Endothelial cell of umbilical vein (primary cell): ENCODE measurements around the gene KIF5C. TPM values are rescaled to one million over a fixed set of nuclear protein-coding genes. Genes with fewer than 3 reads are reported as not detected.

ENCODE experiments used
- BruUV-seq: library from RNA; stranded (reverse); fragments of 400-500 nt; replicated peaks from 2 replicates; lab custom pipeline; 2021; lab: Mats Ljungman, UMichigan
- CTCF ChIA-PET: fragments of 300-600, 350-600 bp; sonication (Branson Sonifier 250); formaldehyde crosslinking; loops from one replicate; lab custom pipeline; 2021; ENCODE audit warnings: antibody characterized with exemption, inconsistent platforms; lab: Charles Lee
- POLR2A ChIA-PET: fragments of 300-600, 350-600 bp; sonication (Branson Sonifier 250); formaldehyde crosslinking; loops from one replicate; lab custom pipeline; 2021; ENCODE audit warnings: antibody characterized with exemption, inconsistent platforms; lab: Charles Lee
- DNase-seq: peaks from one replicate; pipeline ENCODE4 v3.0.0-alpha.2; 2011; ENCODE audit warnings: low read depth, low spot score
- FAIRE-seq: peaks from 2 replicates; lab custom pipeline; 2011; peaks lifted over from hg19 to GRCh38; lab: Jason Lieb, UNC
- H2AFZ ChIP-seq: 2 replicates; pipeline ENCODE4 v1.6.0; 2012; ENCODE audit warnings: low read depth, low read length, control low read depth, inconsistent platforms
- H3K27ac ChIP-seq: 2 replicates; pipeline ENCODE4 v1.5.1; 2011; ENCODE audit warnings: low read depth, mild to moderate bottlenecking, control low read depth, low read length, moderate library complexity; ENCODE audit not compliant: insufficient read depth
- H3K27me3 ChIP-seq, 2 experiments: 2 replicates each; pipeline versions ENCODE4 v1.6.0 to v1.6.1; 2011; ENCODE audit warnings: low read length in 2 of 2, mixed read lengths in 1 of 2; ENCODE audit not compliant: control insufficient read depth in 2 of 2, insufficient read depth in 2 of 2
- H3K36me3 ChIP-seq, 2 experiments: 2 replicates in 1 of 2; 3 replicates in 1 of 2; pipeline ENCODE4 v1.5.1; 2011; ENCODE audit warnings: low read length in 2 of 2, mild to moderate bottlenecking in 1 of 2, moderate library complexity in 1 of 2; ENCODE audit not compliant: control insufficient read depth in 2 of 2, insufficient read depth in 2 of 2; ENCODE audit errors: extremely low read depth in 1 of 2
- H3K4me1 ChIP-seq: 3 replicates; pipeline ENCODE4 v1.5.1; 2011; ENCODE audit warnings: mild to moderate bottlenecking, low read length; ENCODE audit not compliant: control insufficient read depth, insufficient read depth; ENCODE audit errors: extremely low read depth
- H3K4me2 ChIP-seq: 2 replicates; pipeline ENCODE4 v1.6.1; 2011; ENCODE audit warnings: low read length, control low read depth, mixed read lengths; ENCODE audit not compliant: insufficient read depth
- H3K4me3 ChIP-seq, 3 experiments: fragments of 200-600 bp in 1 of 3; sonication (generic), shearing (Covaris generic) in 1 of 3; replicated peaks in 1 of 3; 2 replicates each; pipeline ENCODE4 v1.5.1; 2011 to 2016; ENCODE audit warnings: control low read depth in 3 of 3, low read length in 3 of 3, mild to moderate bottlenecking in 2 of 3, inconsistent platforms in 1 of 3, low read depth in 1 of 3, moderate library complexity in 1 of 3; ENCODE audit not compliant: insufficient read depth in 1 of 3
- H3K79me2 ChIP-seq: 2 replicates; pipeline ENCODE4 v1.6.0; 2012; ENCODE audit warnings: low read length, inconsistent platforms; ENCODE audit not compliant: control insufficient read depth, insufficient read depth
- H3K9ac ChIP-seq: replicated peaks from 2 replicates; pipeline ENCODE3; 2011; ENCODE audit warnings: low read length, control low read depth; ENCODE audit not compliant: insufficient read depth; ENCODE audit errors: extremely low read depth
- H3K9me1 ChIP-seq: replicated peaks from 3 replicates; pipeline ENCODE4 v1.6.0; 2011; ENCODE audit warnings: mild to moderate bottlenecking, low read length; ENCODE audit not compliant: control insufficient read depth, insufficient read depth; ENCODE audit errors: extremely low read depth
- H3K9me3 ChIP-seq: replicated peaks from 2 replicates; pipeline ENCODE4 v1.5.1; 2012; ENCODE audit warnings: low read length, inconsistent platforms; ENCODE audit not compliant: control insufficient read depth, insufficient read depth
- H4K20me1 ChIP-seq: replicated peaks from 2 replicates; pipeline ENCODE3; 2011; ENCODE audit warnings: mild to moderate bottlenecking, low read length; ENCODE audit not compliant: control insufficient read depth, insufficient read depth; ENCODE audit errors: extremely low read depth
- EZH2 ChIP-seq: IDR thresholded peaks from 2 replicates; pipeline ENCODE4 v1.6.1; 2012; ENCODE audit warnings: borderline replicate concordance, low read depth, mild to moderate bottlenecking, moderate library complexity, low read length, inconsistent platforms; ENCODE audit not compliant: severe bottlenecking
- FOS ChIP-seq: IDR thresholded peaks from 2 replicates; pipeline ENCODE4 v1.6.1; 2011; ENCODE audit warnings: mild to moderate bottlenecking, low read length, moderate library complexity, borderline replicate concordance; ENCODE audit not compliant: insufficient read depth
- GATA2 ChIP-seq: IDR thresholded peaks from 2 replicates; pipeline ENCODE4 v1.7.0; 2011; ENCODE audit warnings: low read depth, mild to moderate bottlenecking, moderate library complexity, mixed read lengths, low read length; ENCODE audit not compliant: insufficient read length, insufficient read depth
- JUN ChIP-seq: IDR thresholded peaks from 2 replicates; pipeline ENCODE4 v1.6.1; 2011; ENCODE audit warnings: borderline replicate concordance, low read depth; ENCODE audit not compliant: insufficient read length, insufficient read depth
- MYC ChIP-seq: IDR thresholded peaks from one replicate; pipeline ENCODE4 v1.6.1; 2011; ENCODE audit warnings: mild to moderate bottlenecking, low read depth, low read length
- POLR2A ChIP-seq: IDR thresholded peaks from 2 replicates; pipeline ENCODE4 v1.6.1; 2012; ENCODE audit warnings: low read depth, mild to moderate bottlenecking, control low read depth, low read length
- POLR2AphosphoS5 ChIP-seq: IDR thresholded peaks from 2 replicates; pipeline ENCODE4 v1.6.1; 2012; ENCODE audit warnings: low read depth, mild to moderate bottlenecking, control low read depth, low read length, moderate library complexity; ENCODE audit not compliant: insufficient read depth
- dilution Hi-C: fragments of 300-500 bp; cut with MboI; formaldehyde crosslinking; loops from one replicate; pipeline ENCODE4 v1.15.0; 2019; ENCODE audit warnings: low sequenced_read_pairs; ENCODE audit not compliant: extremely low pct_ligation_motif_present
- intact Hi-C: fragments of 100-400 bp; cut with micrococcal nuclease; formaldehyde crosslinking; loops from one replicate; pipeline ENCODE4 v1.10.0; 2022
- polyA plus RNA-seq, 4 experiments: library from polyadenylated mRNA; depleted of rRNA in 3 of 4; stranded (reverse) in 3 of 4; unstranded in 1 of 4; fragments of >200 nt; gene quantifications; 2 replicates each; pipeline versions ENCODE4 v1.2.1 to v1.2.3, GENCODE V29; 2011 to 2012; ENCODE audit warnings: missing spikeins in 1 of 4
- total RNA-seq: library from RNA; stranded (reverse); gene quantifications from 2 replicates; pipeline ENCODE4 v1.2.3, GENCODE V29; 2021
- TF ChIP-seq, protein P1 (sequence below): IDR thresholded peaks from 2 replicates; pipeline ENCODE4 v1.6.1; 2011; ENCODE audit not compliant: insufficient read depth, insufficient read length
- TF ChIP-seq, protein P2 (sequence below), 2 donors: IDR thresholded peaks; 1 replicate in 1 of 2; 2 replicates in 1 of 2; pipeline ENCODE4 v1.5.1; 2011; ENCODE audit warnings: low read length in 2 of 2, mild to moderate bottlenecking in 2 of 2, moderate library complexity in 2 of 2, control low read depth in 1 of 2, inconsistent platforms in 1 of 2, low read depth in 1 of 2; ENCODE audit not compliant: insufficient read depth in 1 of 2; ENCODE audit errors: extremely low read depth in 1 of 2

The KIF5C gene
- total and polyA plus RNA-seq, 2 donors (not counting 3 experiments of a cell fraction or from before 2014, with no cell fraction given), result 0.01 to 0.55 TPM

DNA sequence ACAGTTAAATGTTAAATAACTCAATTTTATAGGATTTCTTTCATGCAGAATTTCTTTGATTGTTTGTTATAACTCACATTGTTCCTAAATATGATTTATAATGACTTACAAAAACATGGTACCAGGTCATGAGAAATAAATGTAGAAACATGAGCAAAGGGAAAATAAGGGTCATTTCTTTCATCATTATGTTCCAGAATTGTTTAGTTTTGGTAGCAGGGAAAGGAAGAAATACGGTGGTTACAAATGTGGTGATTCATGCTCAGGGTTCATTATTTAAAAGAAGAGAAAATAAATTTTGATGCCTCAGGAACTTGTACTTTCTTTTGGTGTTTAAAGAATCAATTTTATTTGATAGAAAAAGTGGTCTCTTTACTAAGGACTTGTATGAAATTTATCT is 167.9 kb downstream of the KIF5C start:
- CTCF ChIA-PET, result no interaction called here
- no peaks in the 10 kb centered on the region for H3K9me1 ChIP-seq
- no peaks in the 10 kb centered on the region for H3K4me1 ChIP-seq
- POLR2A ChIA-PET, result no interaction called here
- H2AFZ ChIP-seq, result no peak overlapping the region
- intact Hi-C loops (no loop called here), dilution Hi-C loops (no loop called here)
- H3K27me3 ChIP-seq, result peaks cover 13 to 18% of the 10 kb centered on the region in 2 experiments
- no peaks in the 10 kb centered on the region for H4K20me1 ChIP-seq
- no peaks in the 10 kb centered on the region for H3K36me3 ChIP-seq
- H3K4me3 ChIP-seq, result no peak overlapping the region
- no peak overlapping the region for H3K4me2 ChIP-seq
- no TSS peak for BruUV-seq
- no peak for FAIRE-seq
- no peak overlapping the region for H3K9ac ChIP-seq
- no peaks in the 10 kb centered on the region for H3K9me3 ChIP-seq
- no peak overlapping the region for H3K27ac ChIP-seq
- no peaks in the 10 kb centered on the region for H3K79me2 ChIP-seq
- no peak for TF ChIP-seq EZH2
- no peak for DNase-seq

DNA sequence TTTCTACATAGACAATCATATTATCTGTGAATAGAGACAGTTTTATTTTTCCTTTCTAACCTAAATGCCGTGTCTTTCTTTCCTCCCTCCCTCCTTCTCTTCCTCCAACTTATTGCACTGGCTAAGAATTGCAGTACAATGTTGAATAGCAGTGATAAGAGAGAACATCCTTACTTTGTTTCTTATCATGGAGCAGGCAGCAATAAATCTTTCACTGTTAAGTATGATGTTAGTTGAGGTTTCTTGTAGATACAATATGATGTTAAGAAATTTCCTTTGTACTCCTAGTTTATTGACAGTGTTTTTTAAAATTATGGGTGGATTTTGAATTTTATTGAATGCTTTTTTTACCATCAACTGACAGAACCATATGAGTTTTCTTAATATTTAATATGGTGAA is 169.5 kb downstream of the KIF5C start:
- no peak for FAIRE-seq

More for the DNA sequence above, 169.5 kb downstream of the KIF5C start:
- ChIA-PET POLR2A (no interaction called here), CTCF (no interaction called here)
- BruUV-seq, result no TSS peak
- Histone ChIP-seq H3K79me2 (no peaks in the 10 kb centered on the region), H2AFZ (no peak overlapping the region), H3K4me2 (no peak overlapping the region), H3K9me1 (no peaks in the 10 kb centered on the region), H3K27me3 (peaks cover 2 to 4% of the 10 kb centered on the region in 2 experiments), H3K4me3 (no peak overlapping the region), H3K36me3 (no peaks in the 10 kb centered on the region), H3K9ac (no peak overlapping the region), H4K20me1 (no peaks in the 10 kb centered on the region), H3K9me3 (no peaks in the 10 kb centered on the region), H3K27ac (no peak overlapping the region), H3K4me1 (no peaks in the 10 kb centered on the region)
- intact Hi-C loops (no loop called here), dilution Hi-C loops (no loop called here)
- DNase-seq, result no peak
- TF ChIP-seq JUN, result no peak
- TF ChIP-seq EZH2, result no peak
- TF ChIP-seq FOS, result no peak
- TF ChIP-seq POLR2A, result no peak
- no peak for TF ChIP-seq MYC
- no peak for TF ChIP-seq POLR2AphosphoS5
- TF ChIP-seq, protein P1, sequence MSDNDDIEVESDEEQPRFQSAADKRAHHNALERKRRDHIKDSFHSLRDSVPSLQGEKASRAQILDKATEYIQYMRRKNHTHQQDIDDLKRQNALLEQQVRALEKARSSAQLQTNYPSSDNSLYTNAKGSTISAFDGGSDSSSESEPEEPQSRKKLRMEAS, result no peak
- TF ChIP-seq, protein P2, sequence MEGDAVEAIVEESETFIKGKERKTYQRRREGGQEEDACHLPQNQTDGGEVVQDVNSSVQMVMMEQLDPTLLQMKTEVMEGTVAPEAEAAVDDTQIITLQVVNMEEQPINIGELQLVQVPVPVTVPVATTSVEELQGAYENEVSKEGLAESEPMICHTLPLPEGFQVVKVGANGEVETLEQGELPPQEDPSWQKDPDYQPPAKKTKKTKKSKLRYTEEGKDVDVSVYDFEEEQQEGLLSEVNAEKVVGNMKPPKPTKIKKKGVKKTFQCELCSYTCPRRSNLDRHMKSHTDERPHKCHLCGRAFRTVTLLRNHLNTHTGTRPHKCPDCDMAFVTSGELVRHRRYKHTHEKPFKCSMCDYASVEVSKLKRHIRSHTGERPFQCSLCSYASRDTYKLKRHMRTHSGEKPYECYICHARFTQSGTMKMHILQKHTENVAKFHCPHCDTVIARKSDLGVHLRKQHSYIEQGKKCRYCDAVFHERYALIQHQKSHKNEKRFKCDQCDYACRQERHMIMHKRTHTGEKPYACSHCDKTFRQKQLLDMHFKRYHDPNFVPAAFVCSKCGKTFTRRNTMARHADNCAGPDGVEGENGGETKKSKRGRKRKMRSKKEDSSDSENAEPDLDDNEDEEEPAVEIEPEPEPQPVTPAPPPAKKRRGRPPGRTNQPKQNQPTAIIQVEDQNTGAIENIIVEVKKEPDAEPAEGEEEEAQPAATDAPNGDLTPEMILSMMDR (IDR thresholded peaks at IDR 0.05; ENCODE audit: extremely low read depth in 1 of 2, insufficient read depth in 1 of 2, low read depth in 1 of 2, low read length in 2 of 2), result no peak
- TF ChIP-seq GATA2, result no peak
